ENCODE results near the gene PRSS57.

The PRSS57 gene

GRCh38 chr19:652467-653389 lies 42.5 kb downstream of the PRSS57 start:
- DNase-seq (ENCODE audit: low read depth) = no peak

GRCh38 chr19:651991-652390 lies 43.3 kb downstream of the PRSS57 start:
- no peak for DNase-seq (ENCODE audit: low read depth)

GRCh38 chr19:651114-651818 lies 44.0 kb downstream of the PRSS57 start:
- no peak for DNase-seq (ENCODE audit: low read depth)

GRCh38 chr19:650121-650520 lies 45.1 kb downstream of the PRSS57 start:
- DNase-seq (ENCODE audit: low read depth) = no peak

- no peak for DNase-seq (ENCODE audit: low read depth)
These were observed 46.1 kb downstream of the PRSS57 start for GRCh38 chr19:648904-649801.

- no peak for DNase-seq (ENCODE audit: low read depth)
These were observed 46.9 kb downstream of the PRSS57 start for GRCh38 chr19:648305-648704.

GRCh38 chr19:647566-648284 lies 47.5 kb downstream of the PRSS57 start:
- no peak for DNase-seq (ENCODE audit: low read depth)

- DNase-seq (ENCODE audit: low read depth) = no peak
These were observed 48.3 kb downstream of the PRSS57 start for GRCh38 chr19:646779-647565.

- no peak for DNase-seq (ENCODE audit: low read depth)
These were observed 49.1 kb downstream of the PRSS57 start for GRCh38 chr19:645912-646778.

GRCh38 chr19:644789-645188 lies 50.5 kb downstream of the PRSS57 start:
- DNase-seq (ENCODE audit: low read depth) = no peak

- no peak for DNase-seq (ENCODE audit: low read depth)
These were observed 50.9 kb downstream of the PRSS57 start for GRCh38 chr19:644363-644762.

- DNase-seq (ENCODE audit: low read depth) = no peak
These were observed 51.5 kb downstream of the PRSS57 start for GRCh38 chr19:643736-644135.

- no peak for DNase-seq (ENCODE audit: low read depth)
These were observed 52.2 kb downstream of the PRSS57 start for GRCh38 chr19:642767-643727.

- DNase-seq (ENCODE audit: low read depth) = no peak
These were observed 53.5 kb downstream of the PRSS57 start for GRCh38 chr19:641702-642101.

GRCh38 chr19:640606-641189 lies 54.6 kb downstream of the PRSS57 start:
- no peak for DNase-seq (ENCODE audit: low read depth)

GRCh38 chr19:640161-640558 lies 55.1 kb downstream of the PRSS57 start:
- no peak for DNase-seq (ENCODE audit: low read depth)

GRCh38 chr19:639253-640160 lies 55.7 kb downstream of the PRSS57 start, which contains the start of gene FGF22:
Gene FGF22 (plus strand): TSS chr19:639879. CDS start chr19:639926, 47 bp downstream.
- no peak for DNase-seq (ENCODE audit: low read depth)
